IMR-90 (cell line): ENCODE results near the gene DNAH8. TPM values are rescaled to one million over a fixed set of nuclear protein-coding genes. Genes with fewer than 3 reads are reported as not detected.

Source experiments
- ATAC-seq: fragments of 200-7000 bp; cut with Tn5 transposase; 2 replicates; pipeline ENCODE4 v1.9.1; 2020; ENCODE audit warnings: low read depth, mild to moderate bottlenecking, moderate library complexity
- BruUV-seq: library from RNA; stranded (reverse); fragments of 400-500 nt; replicated peaks from 2 replicates; lab custom pipeline; 2021; lab: Mats Ljungman, UMichigan
- CTCF ChIA-PET: fragments of 300-600 bp; formaldehyde crosslinking; extraction: SDS; loops from one replicate; lab custom pipeline; 2021; ENCODE audit warnings: antibody characterized with exemption; lab: Yijun Ruan, JAX
- POLR2A ChIA-PET: fragments of 300-600 bp; sonication (Branson Sonifier 250); formaldehyde crosslinking; loops from one replicate; lab custom pipeline; 2022; ENCODE audit warnings: antibody characterized with exemption; ENCODE audit not compliant: unreplicated experiment; lab: Charles Lee
- DNase-seq: peaks from one replicate; pipeline ENCODE4 v3.0.0; 2013
- H2AFZ ChIP-seq: replicated peaks from 2 replicates; pipeline ENCODE3; 2013; ENCODE audit warnings: low read length, mild to moderate bottlenecking; ENCODE audit not compliant: poor library complexity
- H2AK5ac ChIP-seq: 2 replicates; pipeline ENCODE4 v1.6.1; 2013; ENCODE audit warnings: low read depth, low read length, inconsistent platforms
- H2AK9ac ChIP-seq: replicated peaks from 2 replicates; pipeline ENCODE3; 2013; ENCODE audit warnings: mild to moderate bottlenecking, low read depth, low read length, moderate library complexity; ENCODE audit not compliant: poor library complexity
- H2BK120ac ChIP-seq: 2 replicates; pipeline ENCODE4 v1.6.1; 2013; ENCODE audit warnings: low read depth, low read length, inconsistent platforms
- H2BK15ac ChIP-seq: 3 replicates; pipeline ENCODE4 v1.6.1; 2013; ENCODE audit warnings: low read depth, low read length, inconsistent platforms
- H2BK20ac ChIP-seq: 2 replicates; pipeline ENCODE4 v1.6.1; 2013; ENCODE audit warnings: low read depth, mild to moderate bottlenecking, inconsistent platforms, low read length, moderate library complexity
- H2BK5ac ChIP-seq: 2 replicates; pipeline ENCODE4 v1.6.1; 2013; ENCODE audit warnings: mild to moderate bottlenecking, low read depth, low read length, inconsistent platforms; ENCODE audit not compliant: poor library complexity, severe bottlenecking
- H3K14ac ChIP-seq: replicated peaks from 2 replicates; pipeline ENCODE4 v1.6.1; 2013; ENCODE audit warnings: low read depth, low read length, inconsistent platforms
- H3K18ac ChIP-seq: 2 replicates; pipeline ENCODE4 v1.6.1; 2013; ENCODE audit warnings: low read depth, low read length, control low read depth
- H3K23ac ChIP-seq: 2 replicates; pipeline ENCODE4 v1.6.1; 2013; ENCODE audit warnings: low read depth, low read length, inconsistent platforms
- H3K27ac ChIP-seq: 2 replicates; pipeline ENCODE4 v1.5.1; 2013; ENCODE audit warnings: mild to moderate bottlenecking, control low read depth, low read length; ENCODE audit not compliant: insufficient read depth
- H3K27me3 ChIP-seq: 2 replicates; pipeline ENCODE4 v1.6.1; 2013; ENCODE audit warnings: low read length; ENCODE audit not compliant: control insufficient read depth, insufficient read depth
- H3K36me3 ChIP-seq: 2 replicates; pipeline ENCODE4 v1.6.1; 2013; ENCODE audit warnings: low read length, mixed read lengths; ENCODE audit not compliant: control insufficient read depth, insufficient read depth
- H3K4ac ChIP-seq: 2 replicates; pipeline ENCODE4 v1.6.1; 2013; ENCODE audit warnings: low read depth, low read length, inconsistent platforms
- H3K4me1 ChIP-seq: 2 replicates; pipeline ENCODE4 v1.6.1; 2013; ENCODE audit warnings: low read length, mixed read lengths; ENCODE audit not compliant: control insufficient read depth, insufficient read depth
- H3K4me2 ChIP-seq: 2 replicates; pipeline ENCODE4 v1.6.1; 2013; ENCODE audit warnings: low read depth, mild to moderate bottlenecking, control low read depth, low read length, moderate library complexity
- H3K4me3 ChIP-seq: 2 replicates; pipeline ENCODE4 v1.5.1; 2013; ENCODE audit warnings: low read depth, mild to moderate bottlenecking, control low read depth, low read length, moderate library complexity; ENCODE audit not compliant: insufficient read depth
- H3K56ac ChIP-seq: 2 replicates; pipeline ENCODE4 v1.6.1; 2013; ENCODE audit warnings: low read length, inconsistent platforms; ENCODE audit not compliant: insufficient read depth; ENCODE audit errors: extremely low read depth
- H3K79me1 ChIP-seq, 2 experiments: 2 replicates each; pipeline ENCODE4 v1.6.1; 2013; ENCODE audit warnings: low read length in 2 of 2, inconsistent platforms in 1 of 2, low read depth in 1 of 2
- H3K9ac ChIP-seq: 2 replicates; pipeline ENCODE4 v1.6.1; 2013; ENCODE audit warnings: low read depth, low read length, control low read depth
- H3K9me1 ChIP-seq: 2 replicates; pipeline ENCODE4 v1.6.1; 2013; ENCODE audit warnings: low read length, inconsistent platforms; ENCODE audit not compliant: insufficient read depth
- H3K9me3 ChIP-seq: 2 replicates; pipeline ENCODE4 v1.6.1; 2013; ENCODE audit warnings: low read length; ENCODE audit not compliant: control insufficient read depth, insufficient read depth
- H4K20me1 ChIP-seq: 2 replicates; pipeline ENCODE4 v1.6.1; 2013; ENCODE audit warnings: low read length, inconsistent platforms; ENCODE audit not compliant: insufficient read depth
- H4K5ac ChIP-seq: 2 replicates; pipeline ENCODE4 v1.6.1; 2013; ENCODE audit warnings: mild to moderate bottlenecking, low read depth, low read length, control low read depth
- H4K8ac ChIP-seq, 2 experiments: 2 replicates each; pipeline ENCODE4 v1.6.1; 2013; ENCODE audit warnings: low read depth in 2 of 2, low read length in 2 of 2, control low read depth in 1 of 2, inconsistent platforms in 1 of 2
- H4K91ac ChIP-seq: 2 replicates; pipeline ENCODE4 v1.6.1; 2013; ENCODE audit warnings: low read depth, low read length, inconsistent platforms; ENCODE audit not compliant: insufficient read depth
- BHLHE40 ChIP-seq: fragments of 150-350 bp; IDR thresholded peaks from 2 replicates; pipeline ENCODE4 v1.6.1; 2016; ENCODE audit warnings: mild to moderate bottlenecking, low read depth, low read length
- CEBPB ChIP-seq: IDR thresholded peaks from 2 replicates; pipeline ENCODE4 v1.6.1; 2012; ENCODE audit warnings: low read depth, low read length, improper control_type of control experiment
- CHD1 ChIP-seq: IDR thresholded peaks from 2 replicates; pipeline ENCODE4 v1.6.1; 2012; ENCODE audit warnings: low read depth, low read length, improper control_type of control experiment
- FOS ChIP-seq: fragments of 150-350 bp; IDR thresholded peaks from 2 replicates; pipeline ENCODE4 v1.6.1; 2016; ENCODE audit warnings: low read depth, low read length
- MAFK ChIP-seq: IDR thresholded peaks from 2 replicates; pipeline ENCODE4 v1.6.1; 2012; ENCODE audit warnings: low read depth, low read length, improper control_type of control experiment
- MAZ ChIP-seq: IDR thresholded peaks from 2 replicates; pipeline ENCODE4 v1.6.1; 2012; ENCODE audit warnings: low read depth, mild to moderate bottlenecking, low read length, improper control_type of control experiment, moderate library complexity, borderline replicate concordance
- MXI1 ChIP-seq: IDR thresholded peaks from 2 replicates; pipeline ENCODE4 v1.6.1; 2012; ENCODE audit warnings: low read depth, mild to moderate bottlenecking, low read length, moderate library complexity, borderline replicate concordance
- NFE2L2 ChIP-seq: fragments of 150-350 bp; IDR thresholded peaks from 2 replicates; pipeline ENCODE4 v1.6.1; 2016; ENCODE audit warnings: low read depth, mild to moderate bottlenecking, low read length
- POLR2A ChIP-seq: IDR thresholded peaks from 2 replicates; pipeline ENCODE4 v1.6.1; 2012; ENCODE audit warnings: mild to moderate bottlenecking, low read depth, low read length
- RAD21 ChIP-seq: IDR thresholded peaks from 2 replicates; pipeline ENCODE4 v1.6.1; 2012; ENCODE audit warnings: low read length, improper control_type of control experiment
- RCOR1 ChIP-seq: IDR thresholded peaks from 2 replicates; pipeline ENCODE4 v1.6.1; 2012; ENCODE audit warnings: mild to moderate bottlenecking, low read length, improper control_type of control experiment; ENCODE audit not compliant: insufficient replicate concordance
- RFX5 ChIP-seq: IDR thresholded peaks from 2 replicates; pipeline ENCODE4 v1.8.0; 2012; ENCODE audit warnings: low read depth, mild to moderate bottlenecking, low read length, moderate library complexity
- SMC3 ChIP-seq: fragments of 150-350 bp; IDR thresholded peaks from 2 replicates; pipeline ENCODE4 v1.6.1; 2016; ENCODE audit warnings: low read depth, mild to moderate bottlenecking, antibody characterized with exemption, low read length, moderate library complexity
- WGBS, 2 experiments: methylation state at CpG; one replicate each; pipeline versions ENCODE4 v1.1.5 to v1.1.7; 2013; ENCODE audit warnings: missing lambda C conversion rate in 2 of 2; ENCODE audit not compliant: insufficient read length in 1 of 2; ENCODE audit errors: extremely low coverage in 2 of 2; 5-methylcytosine and 5-hydroxymethylcytosine counted together
- dilution Hi-C: fragments of 300-500 bp; cut with HindIII; formaldehyde crosslinking; loops from one replicate; pipeline ENCODE4 v1.14.3; 2018; ENCODE audit warnings: low sequenced_read_pairs; ENCODE audit not compliant: unreplicated experiment
- in situ Hi-C: fragments of 300-500 bp; cut with MboI; formaldehyde crosslinking; loops from 3 replicates; pipeline ENCODE4 v1.14.3; 2019; ENCODE audit warnings: low sequenced_read_pairs, inconsistent platforms, mixed read lengths
- intact Hi-C: fragments of 100-400 bp; cut with micrococcal nuclease; formaldehyde crosslinking; loops from 2 replicates; pipeline ENCODE4 v1.10.0; 2022
- polyA plus RNA-seq, 3 experiments: library from polyadenylated mRNA; depleted of rRNA; stranded (reverse); fragments of >200 nt; gene quantifications; 2 replicates each; pipeline ENCODE4 v1.2.3, GENCODE V29; 2012; ENCODE audit warnings: low replicate concordance in 1 of 3
- total RNA-seq: library from RNA; depleted of rRNA; stranded (reverse); fragments of >200 nt; gene quantifications from 2 replicates; pipeline ENCODE4 v1.2.3, GENCODE V29; 2012
- TF ChIP-seq, protein P1 (sequence below): conservative IDR thresholded peaks from 2 replicates; pipeline ENCODE4 v1.5.1; 2012; ENCODE audit warnings: mild to moderate bottlenecking, low read depth, low read length, improper control_type of control experiment
- TF ChIP-seq, protein P2 (sequence below): fragments of 150-350 bp; IDR thresholded peaks from 2 replicates; pipeline ENCODE4 v1.6.1; 2017; ENCODE audit warnings: mild to moderate bottlenecking, antibody characterized with exemption, low read length, low read depth
- TF ChIP-seq, protein P3 (sequence below): fragments of 150-350 bp; IDR thresholded peaks from 2 replicates; pipeline ENCODE4 v1.6.1; 2016; ENCODE audit warnings: low read depth, mild to moderate bottlenecking, low read length, moderate library complexity, borderline replicate concordance

Gene DNAH8
- total and polyA plus RNA-seq, 2 of the 4 experiments (the other 2 are of a cell fraction) = not detected

DNA sequence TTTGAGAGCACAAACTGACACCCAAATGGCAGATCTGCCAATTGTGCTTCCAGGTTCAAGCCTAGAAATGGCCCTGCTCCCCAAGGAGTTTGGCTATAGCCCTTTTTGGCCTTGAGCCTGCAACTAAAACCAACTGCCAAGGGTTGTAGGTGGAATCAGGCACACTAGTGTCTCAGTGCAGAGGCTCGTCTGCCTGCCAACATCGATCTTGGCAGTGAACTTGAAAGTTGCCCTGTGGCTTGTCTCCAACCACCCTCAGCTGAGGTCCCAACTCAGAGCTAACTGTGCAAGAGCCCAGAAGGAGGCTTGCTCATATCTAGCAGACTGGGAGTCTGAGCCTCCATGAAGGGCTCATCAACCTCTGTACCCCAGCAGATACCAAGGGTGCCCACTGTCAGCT lies 240.8 kb downstream of the DNAH8 start:
- Histone ChIP-seq H3K9me1 (no peaks in the 10 kb centered on the region), H3K36me3 (no peaks in the 10 kb centered on the region), H3K18ac (no peak overlapping the region), H4K91ac (no peak overlapping the region), H3K4ac (no peak overlapping the region), H3K4me2 (no peak overlapping the region), H3K4me3 (no peak overlapping the region), H4K20me1 (no peaks in the 10 kb centered on the region), H4K8ac (no peak overlapping the region), H2BK20ac (no peak overlapping the region), H2BK5ac (no peak overlapping the region), H2AK9ac (no peak overlapping the region), H3K9me3 (no peaks in the 10 kb centered on the region), H3K23ac (no peak overlapping the region), H2BK15ac (no peak overlapping the region), H2AK5ac (no peak overlapping the region), H2AFZ (no peak overlapping the region), H3K14ac (no peak overlapping the region), H3K56ac (no peak overlapping the region), H3K4me1 (no peaks in the 10 kb centered on the region), H3K79me1 (no peaks in the 10 kb centered on the region), H4K5ac (no peak overlapping the region), H3K27ac (no peak overlapping the region), H3K27me3 (no peaks in the 10 kb centered on the region), H3K9ac (no peak overlapping the region), H2BK120ac (no peak overlapping the region)
- ChIA-PET CTCF (no interaction called here), POLR2A (no interaction called here)
- no peak for TF ChIP-seq POLR2A
- TF ChIP-seq FOS = no peak
- TF ChIP-seq, protein P1, sequence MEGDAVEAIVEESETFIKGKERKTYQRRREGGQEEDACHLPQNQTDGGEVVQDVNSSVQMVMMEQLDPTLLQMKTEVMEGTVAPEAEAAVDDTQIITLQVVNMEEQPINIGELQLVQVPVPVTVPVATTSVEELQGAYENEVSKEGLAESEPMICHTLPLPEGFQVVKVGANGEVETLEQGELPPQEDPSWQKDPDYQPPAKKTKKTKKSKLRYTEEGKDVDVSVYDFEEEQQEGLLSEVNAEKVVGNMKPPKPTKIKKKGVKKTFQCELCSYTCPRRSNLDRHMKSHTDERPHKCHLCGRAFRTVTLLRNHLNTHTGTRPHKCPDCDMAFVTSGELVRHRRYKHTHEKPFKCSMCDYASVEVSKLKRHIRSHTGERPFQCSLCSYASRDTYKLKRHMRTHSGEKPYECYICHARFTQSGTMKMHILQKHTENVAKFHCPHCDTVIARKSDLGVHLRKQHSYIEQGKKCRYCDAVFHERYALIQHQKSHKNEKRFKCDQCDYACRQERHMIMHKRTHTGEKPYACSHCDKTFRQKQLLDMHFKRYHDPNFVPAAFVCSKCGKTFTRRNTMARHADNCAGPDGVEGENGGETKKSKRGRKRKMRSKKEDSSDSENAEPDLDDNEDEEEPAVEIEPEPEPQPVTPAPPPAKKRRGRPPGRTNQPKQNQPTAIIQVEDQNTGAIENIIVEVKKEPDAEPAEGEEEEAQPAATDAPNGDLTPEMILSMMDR = no peak
- no peak for TF ChIP-seq BHLHE40
- no peak for TF ChIP-seq RAD21
- no peak for TF ChIP-seq CEBPB
- TF ChIP-seq RCOR1 = no peak
- TF ChIP-seq MAFK = no peak
- no peak for TF ChIP-seq CHD1
- TF ChIP-seq NFE2L2 = no peak
- TF ChIP-seq, protein P2, sequence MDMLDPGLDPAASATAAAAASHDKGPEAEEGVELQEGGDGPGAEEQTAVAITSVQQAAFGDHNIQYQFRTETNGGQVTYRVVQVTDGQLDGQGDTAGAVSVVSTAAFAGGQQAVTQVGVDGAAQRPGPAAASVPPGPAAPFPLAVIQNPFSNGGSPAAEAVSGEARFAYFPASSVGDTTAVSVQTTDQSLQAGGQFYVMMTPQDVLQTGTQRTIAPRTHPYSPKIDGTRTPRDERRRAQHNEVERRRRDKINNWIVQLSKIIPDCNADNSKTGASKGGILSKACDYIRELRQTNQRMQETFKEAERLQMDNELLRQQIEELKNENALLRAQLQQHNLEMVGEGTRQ = no peak
- TF ChIP-seq SMC3 = no peak
- TF ChIP-seq MAZ = no peak
- TF ChIP-seq, protein P3, sequence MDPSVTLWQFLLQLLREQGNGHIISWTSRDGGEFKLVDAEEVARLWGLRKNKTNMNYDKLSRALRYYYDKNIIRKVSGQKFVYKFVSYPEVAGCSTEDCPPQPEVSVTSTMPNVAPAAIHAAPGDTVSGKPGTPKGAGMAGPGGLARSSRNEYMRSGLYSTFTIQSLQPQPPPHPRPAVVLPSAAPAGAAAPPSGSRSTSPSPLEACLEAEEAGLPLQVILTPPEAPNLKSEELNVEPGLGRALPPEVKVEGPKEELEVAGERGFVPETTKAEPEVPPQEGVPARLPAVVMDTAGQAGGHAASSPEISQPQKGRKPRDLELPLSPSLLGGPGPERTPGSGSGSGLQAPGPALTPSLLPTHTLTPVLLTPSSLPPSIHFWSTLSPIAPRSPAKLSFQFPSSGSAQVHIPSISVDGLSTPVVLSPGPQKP = no peak
- no peak for TF ChIP-seq MXI1
- TF ChIP-seq RFX5 = no peak
- dilution Hi-C loops = no loop called here
- in situ Hi-C loops = no loop called here
- no CpG with 5 or more reads among the region's 2 CpGs for WGBS, 2 experiments
- intact Hi-C loops = no loop called here
- no TSS peak for BruUV-seq
- DNase-seq (no peak), ATAC-seq (no peak)
